Measurements from ENCODE around the gene SMIM14. TPM values are rescaled to one million over a fixed set of nuclear protein-coding genes. Genes with fewer than 3 reads are reported as not detected.
"Not testable (repeated sequence)": the region's sequence is repeated elsewhere in the genome, so short reads cannot be mapped to it uniquely, and the experiment has no call there.

SMIM14 gene
- total RNA-seq, 1 donor from 2014 or later = 3.3 TPM

DNA sequence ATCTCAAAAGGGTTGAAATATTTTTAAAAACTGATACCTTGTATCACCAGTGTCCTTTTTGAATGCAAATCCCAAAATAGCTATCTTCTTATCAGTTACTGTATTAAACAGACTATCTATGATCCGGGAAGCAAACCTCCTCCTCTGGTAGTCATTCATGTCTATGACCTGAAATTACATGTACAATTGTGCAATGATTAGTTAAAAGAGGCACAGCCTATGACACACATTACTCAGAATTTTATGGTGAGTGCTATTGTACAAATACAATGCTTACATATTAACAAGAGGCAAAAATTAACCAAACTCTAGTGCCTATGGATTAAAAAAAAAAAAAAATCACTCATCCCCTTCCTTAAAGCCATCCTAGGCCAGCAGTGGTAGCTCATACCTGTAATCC is 133.1 kb downstream of the SMIM14 start:
- intact Hi-C loops (cut with micrococcal nuclease) = no loop called here

DNA sequence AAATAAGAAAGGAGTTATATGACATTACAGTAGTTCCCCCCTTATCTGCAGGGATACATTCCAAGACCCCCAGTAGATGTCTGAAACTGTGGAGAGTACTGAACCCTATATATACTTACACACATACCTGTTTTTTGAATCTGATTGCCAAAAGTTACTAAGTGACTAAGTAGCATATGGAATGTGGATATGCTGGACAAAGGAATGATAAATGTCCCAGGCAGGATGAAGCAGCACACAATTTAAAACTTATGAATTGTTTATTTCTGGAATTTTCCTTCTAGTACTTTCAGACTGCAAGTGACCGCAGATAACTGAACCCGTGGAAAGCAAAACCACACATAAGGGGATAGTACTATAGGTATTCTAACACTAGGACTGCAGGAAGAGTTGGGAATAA is 134.1 kb downstream of the SMIM14 start:
- intact Hi-C loops (cut with micrococcal nuclease) = no loop called here

DNA sequence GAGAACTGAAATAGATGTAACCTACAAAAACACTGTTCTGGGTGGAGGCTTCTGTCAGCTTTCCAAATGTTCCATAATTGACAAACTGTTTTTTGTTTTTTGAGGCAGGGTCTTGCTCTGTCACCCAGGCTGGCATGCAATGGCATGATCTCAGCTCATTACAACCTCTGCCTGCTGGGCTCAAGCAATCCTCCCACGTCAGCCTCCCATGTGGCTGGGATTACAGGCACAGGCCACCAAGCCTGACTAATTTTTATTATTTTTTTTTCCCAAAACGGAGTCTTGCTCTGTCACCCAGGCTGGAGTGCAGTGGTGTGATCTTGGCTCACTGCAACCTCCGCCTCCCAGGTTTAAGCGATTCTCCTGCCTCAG is 136.0 kb downstream of the SMIM14 start:
- intact Hi-C loops (cut with micrococcal nuclease) = not testable (repeated sequence)

DNA sequence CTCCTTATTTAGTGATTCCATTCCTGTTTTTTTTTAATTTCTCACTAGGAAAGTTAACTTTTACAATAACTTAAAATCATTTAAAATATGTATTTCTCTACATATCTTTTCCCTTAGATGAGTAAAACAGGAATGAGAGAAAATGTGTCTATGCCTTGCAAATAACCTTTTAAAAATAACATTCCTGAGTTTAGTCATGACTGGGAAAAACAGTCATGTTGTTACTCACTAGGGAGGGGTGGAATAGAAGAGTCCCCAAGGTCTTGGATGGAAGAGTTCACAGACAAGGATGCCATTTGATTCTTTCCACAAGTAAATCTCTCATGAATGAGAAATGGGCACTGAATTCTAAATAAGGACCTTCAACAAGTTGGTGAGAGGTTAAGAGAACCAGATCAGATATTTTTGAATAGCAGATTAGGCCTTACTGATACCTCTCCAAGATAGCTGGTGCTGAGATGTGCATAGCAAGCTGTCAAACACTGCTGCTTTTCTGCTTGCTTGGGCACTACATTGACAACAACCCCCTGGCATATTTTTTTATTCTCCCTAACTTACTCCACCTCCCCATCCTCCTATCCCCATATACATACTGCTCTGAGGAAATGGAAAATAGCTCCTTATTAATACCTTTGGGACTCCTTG is 136.5 kb downstream of the SMIM14 start:
- intact Hi-C loops (cut with micrococcal nuclease) = no loop called here

DNA sequence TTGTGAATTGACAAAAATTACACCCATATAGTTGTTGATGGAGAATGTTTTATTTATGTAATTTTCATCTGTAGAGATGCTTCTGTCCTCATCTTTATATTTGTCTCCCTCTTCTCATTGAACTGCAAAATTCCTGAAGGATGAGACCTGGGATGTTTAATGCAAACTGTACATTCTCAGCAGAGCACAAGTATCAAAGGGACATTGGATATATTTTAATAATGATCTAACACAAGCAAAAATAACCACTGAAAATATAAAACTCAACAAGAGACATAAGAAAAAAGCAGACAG is 140.0 kb downstream of the SMIM14 start:
- intact Hi-C loops (cut with micrococcal nuclease) = no loop called here

DNA sequence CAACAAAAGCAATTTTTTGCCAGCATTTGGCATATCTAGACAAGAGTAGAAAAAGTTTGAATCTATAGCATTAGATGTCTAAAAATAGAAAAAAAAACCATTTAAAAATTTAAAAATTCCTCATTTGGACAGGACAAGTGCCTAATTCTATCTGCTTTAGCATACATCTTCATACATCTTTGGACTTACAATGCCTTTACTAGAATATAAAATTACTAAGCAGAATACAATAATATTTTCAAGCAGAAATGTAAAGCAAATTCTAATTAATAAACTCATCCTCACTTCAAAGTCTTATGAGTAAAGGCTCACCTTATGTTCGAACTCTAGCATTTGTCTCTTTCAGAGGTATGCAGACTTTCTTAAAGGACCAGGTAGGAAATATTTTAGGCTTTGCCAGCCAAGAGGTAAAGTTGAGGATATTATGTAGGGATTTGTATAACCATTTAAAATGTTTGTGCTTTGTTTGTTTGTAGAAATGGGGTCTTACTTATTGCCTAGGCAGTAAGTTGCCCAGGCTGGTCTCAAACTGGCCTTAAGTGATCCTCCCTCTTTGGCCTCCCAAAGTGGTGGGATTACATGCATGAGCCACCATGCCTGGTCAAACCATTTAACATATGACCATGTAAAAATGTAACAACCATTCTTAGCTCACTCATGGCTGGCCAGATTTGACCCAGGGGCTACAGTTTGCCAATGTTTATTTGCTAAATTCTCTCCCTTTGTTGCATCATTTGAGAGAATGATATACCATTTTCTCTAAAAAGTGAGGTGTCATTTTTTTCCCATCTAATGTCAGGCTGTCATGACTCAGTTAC is 140.5 kb downstream of the SMIM14 start:
- intact Hi-C loops (cut with micrococcal nuclease) = no loop called here

Other genes starting within 250 kb of the SMIM14 start
- not detected in 2 replicates for gene KLB, start 231.9 kb downstream of the SMIM14 start, total RNA-seq
- 1,209 and 1,226 TPM in 2 replicates for gene RPL9, start 179.9 kb downstream of the SMIM14 start, total RNA-seq
- 12.2 and 12.6 TPM in 2 replicates for gene LIAS, start 179.8 kb downstream of the SMIM14 start, total RNA-seq
- 21.9 and 27.3 TPM in 2 replicates for gene UGDH, start 111.4 kb downstream of the SMIM14 start, total RNA-seq
- gene UBE2K, start 59.3 kb upstream of the SMIM14 start, total RNA-seq = 80.8 and 95.8 TPM in 2 replicates